Lower leg skin (tissue), 3 donors: Measurements from ENCODE around the gene PLXNA2.

Experiments used
- POLR2A ChIP-seq, 2 donors: fragments of 450-650 bp; IDR thresholded peaks; one replicate each; pipeline ENCODE4 v1.6.1; 2016 to 2017; ENCODE audit warnings: antibody characterized with exemption in 2 of 2, mild to moderate bottlenecking in 1 of 2, moderate library complexity in 1 of 2
- TF ChIP-seq, protein P1 (sequence below), 3 donors: fragments of 450-650 bp; IDR thresholded peaks; one replicate each; pipeline ENCODE4 v1.5.1; 2016; ENCODE audit warnings: antibody characterized with exemption in 3 of 3, mild to moderate bottlenecking in 3 of 3, moderate library complexity in 2 of 3

DNA sequence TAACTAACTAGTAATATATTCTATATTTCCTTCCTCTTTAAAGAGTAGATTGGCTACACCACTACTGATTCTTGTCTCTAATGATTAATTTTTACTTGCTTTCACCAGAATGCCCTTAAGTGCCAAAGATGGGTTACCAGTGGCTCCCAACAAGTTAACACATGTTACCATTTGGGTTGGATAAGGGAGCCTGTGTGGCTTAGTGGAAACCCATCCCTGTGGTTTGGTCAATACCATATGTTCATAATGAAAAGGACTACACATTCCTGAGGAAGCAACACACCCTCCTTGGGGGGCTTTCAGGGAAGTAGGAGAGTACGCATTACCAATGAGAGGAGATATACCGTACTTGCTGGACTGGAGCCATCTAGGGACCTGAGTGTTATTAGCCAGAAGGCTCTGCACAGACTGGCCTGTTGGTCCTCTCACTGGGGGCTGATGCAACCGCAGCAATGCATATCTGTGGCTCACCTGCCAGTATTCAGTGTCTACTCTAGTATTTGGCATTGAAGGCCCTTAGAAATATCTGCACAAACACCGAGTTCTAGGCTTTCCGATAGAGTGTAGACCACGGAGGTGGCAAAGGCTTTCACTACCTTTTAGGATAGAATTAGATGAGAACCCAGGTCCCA lies 29.3 kb upstream of the PLXNA2 start:
- TF ChIP-seq, protein P1, sequence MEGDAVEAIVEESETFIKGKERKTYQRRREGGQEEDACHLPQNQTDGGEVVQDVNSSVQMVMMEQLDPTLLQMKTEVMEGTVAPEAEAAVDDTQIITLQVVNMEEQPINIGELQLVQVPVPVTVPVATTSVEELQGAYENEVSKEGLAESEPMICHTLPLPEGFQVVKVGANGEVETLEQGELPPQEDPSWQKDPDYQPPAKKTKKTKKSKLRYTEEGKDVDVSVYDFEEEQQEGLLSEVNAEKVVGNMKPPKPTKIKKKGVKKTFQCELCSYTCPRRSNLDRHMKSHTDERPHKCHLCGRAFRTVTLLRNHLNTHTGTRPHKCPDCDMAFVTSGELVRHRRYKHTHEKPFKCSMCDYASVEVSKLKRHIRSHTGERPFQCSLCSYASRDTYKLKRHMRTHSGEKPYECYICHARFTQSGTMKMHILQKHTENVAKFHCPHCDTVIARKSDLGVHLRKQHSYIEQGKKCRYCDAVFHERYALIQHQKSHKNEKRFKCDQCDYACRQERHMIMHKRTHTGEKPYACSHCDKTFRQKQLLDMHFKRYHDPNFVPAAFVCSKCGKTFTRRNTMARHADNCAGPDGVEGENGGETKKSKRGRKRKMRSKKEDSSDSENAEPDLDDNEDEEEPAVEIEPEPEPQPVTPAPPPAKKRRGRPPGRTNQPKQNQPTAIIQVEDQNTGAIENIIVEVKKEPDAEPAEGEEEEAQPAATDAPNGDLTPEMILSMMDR (IDR thresholded peaks at IDR 0.05): no peak
- TF ChIP-seq POLR2A (IDR thresholded peaks at IDR 0.05): no peak
